Body of pancreas (tissue), 4 donors: Measurements from ENCODE around the gene IFNW1.

ENCODE experiments used
- POLR2A ChIP-seq, 3 donors: fragments of 450-650 bp; IDR thresholded peaks; one replicate each; pipeline ENCODE4 v1.6.1; 2016; ENCODE audit warnings: antibody characterized with exemption in 3 of 3, mild to moderate bottlenecking in 2 of 3
- TF ChIP-seq, protein P1 (sequence below), 7 experiments: fragments of 450-650 bp in 4 of 7; fragments of 200-600 bp in 3 of 7; sonication (generic) in 3 of 7; IDR thresholded peaks; one replicate each; pipeline ENCODE4 v1.5.1; 2016 to 2019; ENCODE audit warnings: antibody characterized with exemption in 7 of 7

DNA sequence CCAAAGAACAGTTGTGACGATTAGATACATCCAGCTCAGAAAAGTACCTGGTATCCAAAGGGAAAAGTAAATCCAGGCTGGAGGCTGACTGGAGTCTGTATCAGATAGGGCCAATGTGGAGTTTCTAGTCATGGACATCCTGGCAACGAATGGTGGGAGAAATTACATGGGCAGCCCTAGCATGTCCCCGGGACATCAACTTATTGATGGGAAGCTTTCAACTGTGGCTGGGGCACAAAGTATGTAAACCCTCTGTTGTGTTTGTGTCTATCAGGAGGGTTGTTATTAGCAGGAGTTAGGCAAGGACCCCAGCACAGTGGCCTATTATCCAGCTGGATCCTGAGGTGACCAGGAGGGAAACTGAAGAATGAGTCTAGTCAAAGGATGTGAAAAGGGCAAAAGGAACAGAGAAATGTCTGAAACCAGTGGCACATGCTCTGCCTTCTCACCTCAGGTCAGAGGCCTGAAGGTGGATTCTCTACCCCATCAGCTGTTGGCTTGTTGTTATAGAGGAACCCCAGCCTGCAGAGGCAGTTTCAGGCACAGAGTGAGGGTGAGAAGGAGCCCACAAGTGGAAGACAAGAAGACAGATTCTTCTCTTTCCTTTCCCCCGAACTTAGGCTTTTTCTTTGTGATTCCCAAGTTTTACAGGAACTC lies 19.9 kb downstream of the IFNW1 start:
- TF ChIP-seq POLR2A (IDR thresholded peaks at IDR 0.05): no peak
- TF ChIP-seq, protein P1, sequence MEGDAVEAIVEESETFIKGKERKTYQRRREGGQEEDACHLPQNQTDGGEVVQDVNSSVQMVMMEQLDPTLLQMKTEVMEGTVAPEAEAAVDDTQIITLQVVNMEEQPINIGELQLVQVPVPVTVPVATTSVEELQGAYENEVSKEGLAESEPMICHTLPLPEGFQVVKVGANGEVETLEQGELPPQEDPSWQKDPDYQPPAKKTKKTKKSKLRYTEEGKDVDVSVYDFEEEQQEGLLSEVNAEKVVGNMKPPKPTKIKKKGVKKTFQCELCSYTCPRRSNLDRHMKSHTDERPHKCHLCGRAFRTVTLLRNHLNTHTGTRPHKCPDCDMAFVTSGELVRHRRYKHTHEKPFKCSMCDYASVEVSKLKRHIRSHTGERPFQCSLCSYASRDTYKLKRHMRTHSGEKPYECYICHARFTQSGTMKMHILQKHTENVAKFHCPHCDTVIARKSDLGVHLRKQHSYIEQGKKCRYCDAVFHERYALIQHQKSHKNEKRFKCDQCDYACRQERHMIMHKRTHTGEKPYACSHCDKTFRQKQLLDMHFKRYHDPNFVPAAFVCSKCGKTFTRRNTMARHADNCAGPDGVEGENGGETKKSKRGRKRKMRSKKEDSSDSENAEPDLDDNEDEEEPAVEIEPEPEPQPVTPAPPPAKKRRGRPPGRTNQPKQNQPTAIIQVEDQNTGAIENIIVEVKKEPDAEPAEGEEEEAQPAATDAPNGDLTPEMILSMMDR (IDR thresholded peaks at IDR 0.05): no peak
